Memory B cell (primary cell): Measurements from ENCODE around the gene RAB39A.

Experiments used
- ATAC-seq: fragments of 150-1000 bp; cut with Tn5 transposase; 2 replicates; pipeline ENCODE4 v1.10.0; 2021; ENCODE audit warnings: low read depth, mild to moderate bottlenecking, moderate library complexity
- DNase-seq, 2 donors: peaks; one replicate each; pipeline ENCODE4 v3.0.0; 2022; ENCODE audit warnings: low spot score in 2 of 2
- H3K27ac Mint-ChIP-seq: one replicate; pipeline ENCODE4 v1.8.0; 2022; ENCODE audit warnings: mild to moderate bottlenecking, moderate library complexity, mixed read lengths
- H3K27me3 Mint-ChIP-seq: one replicate; pipeline ENCODE4 v1.8.0; 2022; ENCODE audit warnings: mixed read lengths
- H3K36me3 Mint-ChIP-seq: one replicate; pipeline ENCODE4 v1.8.0; 2022; ENCODE audit warnings: mild to moderate bottlenecking, mixed read lengths
- H3K4me1 Mint-ChIP-seq: one replicate; pipeline ENCODE4 v1.8.0; 2022; ENCODE audit warnings: mixed read lengths
- H3K4me3 Mint-ChIP-seq: one replicate; pipeline ENCODE4 v1.8.0; 2022; ENCODE audit warnings: mild to moderate bottlenecking, moderate library complexity, mixed read lengths
- H3K9me3 Mint-ChIP-seq: one replicate; pipeline ENCODE4 v1.8.0; 2022; ENCODE audit warnings: mixed read lengths

Gene RAB39A

GRCh38 chr11:107988397-107989158 is 60.3 kb downstream of the RAB39A start:
- H3K27me3 Mint-ChIP-seq: peaks cover 9% of the 10 kb centered on the region
- H3K36me3 Mint-ChIP-seq: peaks cover 2% of the 10 kb centered on the region
- no peak overlapping the region for H3K27ac Mint-ChIP-seq
- H3K4me3 Mint-ChIP-seq: no peak overlapping the region
- DNase-seq: no peak
- peak; percentile 61 for ATAC-seq
- no peaks in the 10 kb centered on the region for H3K9me3 Mint-ChIP-seq
- H3K4me1 Mint-ChIP-seq: peaks cover 2% of the 10 kb centered on the region

- peaks cover 2% of the 10 kb centered on the region for H3K36me3 Mint-ChIP-seq
- H3K4me1 Mint-ChIP-seq: peaks cover 2% of the 10 kb centered on the region
- ATAC-seq (no peak), DNase-seq (no peak)
- H3K27me3 Mint-ChIP-seq: peaks cover 13% of the 10 kb centered on the region
- H3K27ac Mint-ChIP-seq: no peak overlapping the region
- no peaks in the 10 kb centered on the region for H3K9me3 Mint-ChIP-seq
- no peak overlapping the region for H3K4me3 Mint-ChIP-seq
Measured at GRCh38 chr11:107991868-107992414, 63.7 kb downstream of the RAB39A start.

- Mint-ChIP-seq H3K36me3 (no peaks in the 10 kb centered on the region), H3K4me1 (no peaks in the 10 kb centered on the region), H3K27me3 (peaks cover 11% of the 10 kb centered on the region), H3K9me3 (no peaks in the 10 kb centered on the region), H3K4me3 (no peak overlapping the region), H3K27ac (no peak overlapping the region)
- no peak for ATAC-seq
- DNase-seq: no peak
Measured at GRCh38 chr11:107996006-107996776, 67.9 kb downstream of the RAB39A start.

DNA sequence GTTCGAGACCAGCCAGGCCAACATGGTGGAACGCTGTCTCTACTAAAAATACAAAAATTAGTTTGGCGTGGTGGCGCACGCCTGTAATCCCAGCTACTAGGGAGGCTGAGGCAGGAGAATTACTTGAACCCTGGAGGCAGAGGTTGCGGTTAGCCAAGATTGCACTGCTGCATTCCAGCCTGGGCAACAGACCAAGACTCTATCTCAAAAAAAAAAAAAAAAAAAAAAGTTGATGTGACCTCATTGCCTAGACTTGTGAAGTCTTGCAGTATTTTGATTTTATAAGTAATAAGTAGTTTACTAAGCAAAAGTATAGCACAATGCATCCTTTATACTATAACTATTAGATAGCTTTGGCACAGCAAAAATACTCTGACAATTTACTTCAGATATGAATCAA is 70.5 kb downstream of the RAB39A start:
- no peaks in the 10 kb centered on the region for H3K36me3 Mint-ChIP-seq
- H3K27me3 Mint-ChIP-seq: peaks cover 5% of the 10 kb centered on the region

GRCh38 chr11:107999759-108000455 is 71.7 kb downstream of the RAB39A start:
- Mint-ChIP-seq H3K9me3 (no peaks in the 10 kb centered on the region), H3K4me3 (no peak overlapping the region), H3K27ac (no peak overlapping the region), H3K36me3 (no peaks in the 10 kb centered on the region), H3K4me1 (no peaks in the 10 kb centered on the region), H3K27me3 (peaks cover 2% of the 10 kb centered on the region)
- no peak for DNase-seq
- peak; percentile 87 for ATAC-seq

More for the DNA sequence above, 70.5 kb downstream of the RAB39A start:
- Mint-ChIP-seq H3K27ac (no peak overlapping the region), H3K4me3 (no peak overlapping the region), H3K4me1 (no peaks in the 10 kb centered on the region), H3K9me3 (no peaks in the 10 kb centered on the region)
- no peak for DNase-seq
- no peak for ATAC-seq

DNA sequence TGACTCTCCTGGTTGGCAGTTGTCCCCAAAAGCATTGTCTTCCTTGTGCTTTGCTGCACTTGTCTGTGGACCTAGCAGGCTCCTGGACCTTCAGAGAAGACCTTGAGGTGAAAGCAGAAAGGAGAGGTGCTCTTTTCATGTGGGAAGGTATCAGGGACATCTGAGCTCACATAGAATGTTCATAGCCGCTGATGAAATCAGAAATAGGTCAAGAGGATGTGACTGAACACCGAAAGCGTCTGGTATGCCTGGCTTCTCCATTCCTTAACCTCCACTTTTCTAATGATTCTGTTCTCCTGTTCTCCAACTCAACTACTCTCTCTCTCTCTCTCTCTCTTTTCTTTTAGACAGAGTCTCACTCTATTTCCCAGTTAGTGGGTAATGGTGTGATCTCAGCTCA is 74.2 kb downstream of the RAB39A start:
- H3K36me3 Mint-ChIP-seq: no peaks in the 10 kb centered on the region
- H3K27ac Mint-ChIP-seq: no peak overlapping the region
- peaks cover 1% of the 10 kb centered on the region for H3K27me3 Mint-ChIP-seq
- H3K4me3 Mint-ChIP-seq: no peak overlapping the region
- DNase-seq: no peak
- no peak for ATAC-seq
- no peaks in the 10 kb centered on the region for H3K4me1 Mint-ChIP-seq
- H3K9me3 Mint-ChIP-seq: no peaks in the 10 kb centered on the region

DNA sequence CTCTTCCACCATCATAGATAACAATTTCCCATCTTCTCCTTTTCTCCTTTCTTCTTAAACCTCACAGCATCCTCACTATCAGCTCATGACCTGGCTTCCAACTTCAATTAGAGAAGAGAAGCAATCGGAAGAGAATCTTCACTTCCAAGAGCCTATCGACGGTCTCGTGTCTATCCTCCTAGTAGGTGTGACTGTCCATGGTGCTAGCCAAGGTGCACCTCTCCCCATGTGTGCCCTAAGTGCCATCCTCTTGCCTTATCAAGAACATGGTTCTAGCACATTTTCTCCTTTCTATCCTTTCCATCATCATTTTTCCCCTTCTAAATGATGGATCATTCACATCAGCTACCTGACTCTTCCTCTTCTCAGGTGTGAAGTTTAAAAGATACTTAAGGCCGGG is 75.4 kb downstream of the RAB39A start:
- ATAC-seq (no peak), DNase-seq (no peak)
- Mint-ChIP-seq H3K4me3 (no peak overlapping the region), H3K4me1 (no peaks in the 10 kb centered on the region), H3K27ac (no peak overlapping the region), H3K9me3 (no peaks in the 10 kb centered on the region), H3K27me3 (peaks cover 1% of the 10 kb centered on the region), H3K36me3 (no peaks in the 10 kb centered on the region)

GRCh38 chr11:108007819-108008218 is 79.6 kb downstream of the RAB39A start:
- H3K27me3 Mint-ChIP-seq: no peaks in the 10 kb centered on the region
- no peaks in the 10 kb centered on the region for H3K36me3 Mint-ChIP-seq
- ATAC-seq (no peak), DNase-seq (no peak)
- peaks cover 11% of the 10 kb centered on the region for H3K4me1 Mint-ChIP-seq
- H3K4me3 Mint-ChIP-seq: no peak overlapping the region
- no peaks in the 10 kb centered on the region for H3K9me3 Mint-ChIP-seq
- no peak overlapping the region for H3K27ac Mint-ChIP-seq

DNA sequence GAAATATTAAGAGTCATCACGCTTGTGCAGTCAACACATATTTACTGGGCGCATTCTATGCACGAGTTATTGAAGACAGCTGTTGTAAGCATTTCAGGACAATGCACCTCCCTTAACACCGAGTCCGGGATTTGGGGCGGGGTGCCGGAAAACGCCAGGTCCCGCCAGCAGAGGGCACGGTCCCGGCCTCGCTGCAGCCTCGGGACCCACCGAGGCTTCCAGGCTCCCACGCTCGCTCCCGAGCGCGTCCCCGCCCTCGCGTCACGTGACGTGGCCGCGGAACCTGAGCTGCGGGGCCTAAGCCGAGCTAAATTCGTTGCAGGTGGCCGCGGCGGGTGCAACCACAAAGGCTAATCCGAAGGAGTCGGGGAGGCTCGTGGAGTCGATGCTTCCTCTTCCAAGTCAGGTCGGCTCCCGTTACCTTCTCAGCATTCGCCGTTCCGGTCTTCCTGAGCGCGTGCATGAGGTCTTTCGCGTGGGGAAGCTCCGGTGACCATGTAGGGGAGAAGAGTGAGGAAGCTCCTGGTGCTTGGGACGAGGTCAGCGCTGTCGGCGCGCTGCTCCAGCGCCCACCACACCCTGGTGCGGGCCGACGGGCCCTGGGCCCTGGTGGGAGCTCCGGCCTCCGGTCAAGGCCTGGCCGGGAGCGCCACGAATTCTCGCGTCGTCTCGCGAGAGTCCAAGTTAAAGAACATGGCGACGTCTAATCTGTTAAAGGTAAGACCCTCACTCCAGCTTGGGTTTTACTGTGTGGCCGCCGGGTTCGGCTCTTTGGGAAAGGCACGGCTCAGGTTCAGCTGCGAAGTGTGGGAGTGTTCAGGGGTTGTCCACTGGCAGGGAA is 80.6 kb downstream of the RAB39A start, which contains the start of gene CUL5:
Gene CUL5, plus strand, starts transcription at position 243 of the 841 bp plus-strand sequence. Its CDS starts 451 bp downstream, at position 694.
- H3K4me3 Mint-ChIP-seq: peak within 1 kb of the TSS; percentile 94
- peak within 1 kb of the TSS; percentile 99 for H3K27ac Mint-ChIP-seq
- no peaks in the 10 kb centered on the region for H3K36me3 Mint-ChIP-seq
- DNase-seq: peak; percentile 90 to 94
- H3K4me1 Mint-ChIP-seq: peaks cover 11% of the 10 kb centered on the region
- no peaks in the 10 kb centered on the region for H3K27me3 Mint-ChIP-seq
- H3K9me3 Mint-ChIP-seq: no peaks in the 10 kb centered on the region
- peak; percentile 87 for ATAC-seq

- H3K4me1 Mint-ChIP-seq: peaks cover 11% of the 10 kb centered on the region
- H3K4me3 Mint-ChIP-seq: peak overlapping the region; percentile 94
- H3K9me3 Mint-ChIP-seq: no peaks in the 10 kb centered on the region
- ATAC-seq: no peak
- DNase-seq: peak in 1 of 2 donors; percentile 12
- H3K27ac Mint-ChIP-seq: peak overlapping the region; percentile 99
- H3K36me3 Mint-ChIP-seq: no peaks in the 10 kb centered on the region
- no peaks in the 10 kb centered on the region for H3K27me3 Mint-ChIP-seq
Measured at GRCh38 chr11:108009497-108010370, 81.5 kb downstream of the RAB39A start.

DNA sequence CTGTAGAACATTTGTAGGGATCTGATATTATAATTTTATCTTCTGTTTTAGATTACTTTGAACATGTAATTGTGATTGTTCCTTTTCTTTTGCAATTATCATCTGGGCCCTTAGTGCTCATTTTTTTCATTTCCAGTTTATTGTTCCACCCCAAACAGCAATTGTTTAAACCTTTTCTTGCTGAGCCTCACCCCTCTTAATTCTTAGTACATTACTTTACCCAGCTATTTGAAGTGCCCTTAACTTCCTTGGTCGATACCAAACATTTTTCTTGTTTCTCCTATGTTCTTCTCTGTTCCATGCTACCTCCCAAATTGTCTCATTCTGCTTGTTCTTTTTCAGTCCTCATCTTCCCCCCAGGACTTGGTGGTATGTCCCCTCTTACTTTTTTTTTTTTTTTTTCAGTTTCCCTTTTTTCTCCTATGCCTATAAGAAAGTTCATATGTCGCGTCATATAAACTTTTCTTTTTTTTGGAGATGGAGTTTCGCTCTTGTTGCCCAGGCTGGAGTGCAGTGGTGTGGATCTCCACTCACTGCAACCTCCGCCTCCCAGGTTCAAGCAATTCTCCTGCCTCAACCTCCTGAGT is 84.0 kb downstream of the RAB39A start:
- no peak overlapping the region for H3K4me3 Mint-ChIP-seq
- H3K27me3 Mint-ChIP-seq: no peaks in the 10 kb centered on the region
- H3K27ac Mint-ChIP-seq: no peak overlapping the region
- ATAC-seq (no peak), DNase-seq (no peak)
- H3K36me3 Mint-ChIP-seq: peaks cover 2% of the 10 kb centered on the region
- H3K9me3 Mint-ChIP-seq: no peaks in the 10 kb centered on the region
- H3K4me1 Mint-ChIP-seq: peaks cover 23% of the 10 kb centered on the region
